Measurements from ENCODE around the gene SDCCAG8.

- TF ChIP-seq CTCF (IDR thresholded peaks at IDR 0.05): no peak
- TF ChIP-seq POLR2A (IDR thresholded peaks at IDR 0.05): no peak
Observed at GRCh38 chr1:243535014-243535413, 279.2 kb downstream of the SDCCAG8 start.
